Activated T-cell treated with anti-CD3 and anti-CD28 coated beads, Interleukin-2, amount 50 U/mL, for 1 hour (primary cell): ENCODE measurements around the gene LOXL3.
A peak's percentile ranks its signal among the peaks of the same experiment; 100 is the strongest.

ENCODE experiments used
- DNase-seq: peaks from one replicate; pipeline ENCODE4 v3.0.0-alpha.2; 2020

LOXL3 gene

DNA sequence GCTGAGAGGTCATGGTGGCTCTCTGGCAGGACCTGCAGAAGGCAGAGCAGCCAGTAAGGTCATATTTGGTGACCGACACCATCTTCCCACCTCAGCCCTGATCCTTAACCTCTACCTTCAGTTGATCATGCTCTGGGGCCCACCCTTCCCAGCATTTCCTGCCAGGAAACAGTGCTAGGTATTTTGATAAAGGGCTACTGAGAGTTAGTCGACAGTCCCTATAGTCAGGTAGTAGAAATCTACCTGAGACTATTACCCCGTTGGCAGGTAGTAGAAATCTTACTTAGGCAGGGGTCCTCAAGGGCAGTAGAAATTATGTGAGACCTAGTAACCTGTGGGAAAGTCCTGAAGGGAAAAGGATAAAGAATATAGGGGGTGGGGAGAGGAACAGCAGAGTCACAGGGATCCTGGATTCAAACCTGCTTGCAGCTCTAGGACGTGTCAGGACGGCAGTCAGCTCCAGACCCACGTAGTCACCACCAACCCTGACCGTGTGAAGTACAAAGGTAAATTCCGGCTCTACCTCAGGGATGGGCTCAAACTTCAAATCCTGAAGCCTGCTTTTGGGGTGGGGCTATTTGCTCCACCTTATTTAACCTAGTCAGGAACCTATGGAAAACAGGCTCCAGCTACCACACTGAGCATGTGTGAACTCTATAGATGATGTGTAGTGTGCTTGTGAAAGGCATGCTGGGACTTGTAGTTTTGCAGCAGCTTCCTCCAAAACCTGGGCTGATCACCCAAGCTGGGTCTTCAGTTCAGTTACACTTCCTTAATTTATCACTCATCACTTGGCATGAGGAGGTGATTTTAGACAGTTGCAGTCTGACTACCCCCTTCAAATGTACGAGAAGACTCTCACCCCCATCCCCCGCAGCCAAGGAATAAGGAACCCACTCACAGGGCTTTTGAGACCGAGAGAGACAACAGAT, 27.8 kb downstream of the LOXL3 start, which contains the start of gene DQX1:
Gene DQX1, minus strand, starts transcription at position 515 of the 932 bp plus-strand sequence. Its CDS starts 502 bp downstream, at position 13.
- no peak for DNase-seq

DNA sequence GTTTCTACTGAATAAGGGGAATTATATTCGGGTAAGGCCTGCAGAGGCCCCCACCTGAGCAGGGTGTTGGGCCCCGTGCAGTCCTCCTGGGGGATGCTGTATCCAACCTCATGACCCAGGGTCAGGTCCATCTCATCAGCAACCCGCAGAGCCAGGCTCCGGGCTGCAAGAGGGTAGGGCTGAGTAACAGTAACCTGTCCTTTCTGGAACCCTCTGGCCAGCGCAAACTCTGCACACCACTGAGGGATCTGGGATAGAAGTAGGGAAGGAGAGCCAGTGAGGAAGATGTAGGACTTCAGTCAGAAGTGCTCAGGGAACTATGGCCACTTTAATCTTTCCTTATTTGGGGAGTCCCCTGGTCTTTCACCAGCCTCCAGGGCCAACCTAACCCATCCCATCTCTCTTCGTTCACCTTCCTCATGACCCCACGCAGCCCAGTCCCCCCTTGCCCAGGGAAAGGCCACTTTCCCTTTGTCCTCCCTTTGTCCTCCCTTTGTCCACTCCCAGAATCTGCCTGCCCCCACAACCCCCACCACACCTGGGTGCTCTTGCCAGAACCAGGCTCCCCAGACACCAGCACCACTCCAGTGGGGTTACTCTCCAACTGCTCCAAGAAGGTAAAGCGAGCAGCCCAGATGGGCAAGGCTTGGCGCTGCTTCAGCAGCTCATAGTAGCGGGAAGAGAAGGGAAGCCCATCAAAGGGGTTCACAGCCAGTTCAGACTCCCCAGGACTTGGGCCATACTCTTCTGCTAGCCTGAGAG, 28.6 kb downstream of the LOXL3 start:
- DNase-seq = no peak

DNA sequence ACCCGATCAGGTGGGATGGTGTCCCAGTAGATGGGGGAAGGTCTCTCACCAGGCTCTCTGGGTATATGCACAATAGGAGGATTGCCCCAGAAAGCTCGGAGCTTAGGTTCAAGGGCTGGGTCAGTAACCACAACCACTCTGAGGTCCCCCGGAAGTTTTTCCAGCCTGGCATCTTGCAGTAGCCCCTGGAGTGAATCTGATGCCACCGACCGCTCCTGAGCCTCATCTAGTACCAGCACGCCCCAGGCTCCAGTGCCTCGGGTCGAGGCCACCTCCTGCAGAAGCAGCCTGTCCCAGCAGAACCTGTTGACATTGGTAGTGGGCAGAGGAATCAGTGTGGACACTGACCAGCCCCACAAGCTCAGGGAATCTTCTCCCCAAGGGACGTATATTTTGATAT, 29.7 kb downstream of the LOXL3 start:
- DNase-seq = no peak

DNA sequence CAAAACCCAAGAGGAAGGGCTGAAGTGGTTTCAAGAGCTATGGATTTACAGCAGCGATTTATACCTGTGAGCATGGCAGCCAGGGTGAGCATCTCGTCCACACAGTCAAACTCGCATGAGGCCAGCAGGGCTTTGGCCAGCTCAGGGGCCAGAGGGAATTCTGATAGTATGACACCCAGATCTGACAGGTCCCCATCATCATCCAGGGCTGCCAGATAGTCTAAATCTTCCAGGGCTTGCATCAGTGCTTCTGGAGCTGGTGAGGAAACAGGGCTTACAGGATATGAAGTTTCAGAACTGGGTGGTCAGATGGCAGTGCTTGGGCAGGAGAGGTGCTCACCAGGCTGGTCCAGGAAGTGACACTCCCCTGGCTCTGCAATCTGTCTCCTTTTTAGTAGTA, 31.2 kb downstream of the LOXL3 start:
- DNase-seq = no peak

DNA sequence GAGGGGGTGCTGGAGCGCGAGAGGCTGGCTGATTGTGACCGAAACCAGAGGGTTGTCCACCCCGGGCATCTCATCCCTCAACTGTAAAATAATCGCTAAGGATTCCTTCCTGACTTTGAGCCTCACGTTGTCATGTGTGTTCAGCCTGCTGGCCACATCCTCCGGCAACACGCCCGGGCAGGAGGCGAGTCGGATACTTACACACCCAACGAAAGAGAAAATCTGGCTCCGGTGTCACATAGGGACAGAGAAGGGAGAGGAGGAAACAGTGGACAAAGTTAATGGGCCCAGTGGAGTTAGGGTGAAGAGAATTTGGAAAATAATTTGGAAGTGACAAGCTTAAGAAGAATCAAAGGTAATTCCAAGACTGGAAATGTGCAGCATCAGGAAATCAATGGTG, 37.1 kb downstream of the LOXL3 start:
- no peak for DNase-seq

DNA sequence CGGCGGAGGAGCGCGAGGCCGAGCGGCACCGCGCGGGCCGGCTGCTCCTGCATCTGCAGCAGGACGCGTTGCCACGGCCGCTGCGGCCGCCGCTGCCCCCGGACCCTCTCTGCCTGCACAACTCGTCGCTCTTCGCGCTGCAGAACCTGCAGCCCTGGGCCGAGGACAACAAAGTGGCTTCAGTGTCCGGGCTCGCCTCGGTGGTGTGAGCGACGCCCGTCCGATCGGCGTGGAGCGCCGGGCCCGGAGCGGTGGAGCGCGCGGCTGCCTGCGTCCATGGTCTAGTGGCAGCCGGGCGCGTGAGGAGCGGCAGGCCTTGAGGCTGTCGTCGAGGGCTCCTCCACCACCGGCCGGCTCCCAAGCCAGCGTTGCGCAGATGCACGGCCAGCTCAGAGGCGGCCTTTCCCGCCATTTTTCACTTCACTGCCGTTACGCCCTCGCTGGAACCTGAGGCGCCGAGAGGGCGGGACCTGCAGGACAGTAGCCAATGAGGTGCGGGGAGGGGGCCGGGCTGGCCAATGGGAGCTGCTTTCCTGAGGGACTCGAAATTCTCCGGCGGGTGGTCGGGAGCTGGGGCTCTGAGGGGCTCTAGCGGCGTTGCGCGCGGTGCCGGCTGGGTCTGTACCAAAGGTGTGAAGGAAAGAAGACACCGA, 37.6 kb downstream of the LOXL3 start:
- DNase-seq = peak; percentile 81

DNA sequence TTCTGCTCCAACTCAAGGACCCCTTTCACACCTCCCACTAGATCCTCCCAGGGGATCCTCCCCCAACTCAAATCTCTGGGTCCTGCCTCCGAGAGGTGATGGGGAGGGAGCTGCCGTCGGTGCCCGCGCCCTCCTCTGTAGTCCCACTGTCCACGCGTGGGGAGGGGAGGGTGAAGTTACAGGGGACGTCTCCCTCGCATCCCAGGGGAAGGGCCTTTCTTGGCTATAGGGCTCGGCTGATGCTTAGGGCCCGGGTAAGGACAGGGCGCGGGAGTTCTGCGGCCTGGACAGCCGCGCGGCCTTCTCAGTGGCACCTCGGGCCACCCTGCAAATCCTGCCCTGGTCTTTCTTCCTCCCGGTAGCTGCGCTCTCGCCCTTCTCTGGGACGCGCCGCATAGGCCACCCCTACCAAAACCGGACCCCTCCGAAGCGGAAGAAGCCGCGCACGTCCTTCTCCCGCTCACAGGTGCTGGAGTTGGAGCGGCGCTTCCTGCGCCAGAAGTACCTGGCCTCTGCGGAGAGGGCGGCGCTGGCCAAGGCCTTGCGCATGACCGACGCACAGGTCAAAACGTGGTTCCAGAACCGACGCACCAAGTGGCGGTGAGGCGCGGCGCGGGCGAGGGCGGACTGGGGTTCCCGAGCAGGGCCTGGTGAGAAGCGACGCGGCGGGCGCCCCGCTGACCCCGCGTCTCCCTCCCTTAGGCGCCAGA, 38.3 kb downstream of the LOXL3 start:
- DNase-seq = no peak

DNA sequence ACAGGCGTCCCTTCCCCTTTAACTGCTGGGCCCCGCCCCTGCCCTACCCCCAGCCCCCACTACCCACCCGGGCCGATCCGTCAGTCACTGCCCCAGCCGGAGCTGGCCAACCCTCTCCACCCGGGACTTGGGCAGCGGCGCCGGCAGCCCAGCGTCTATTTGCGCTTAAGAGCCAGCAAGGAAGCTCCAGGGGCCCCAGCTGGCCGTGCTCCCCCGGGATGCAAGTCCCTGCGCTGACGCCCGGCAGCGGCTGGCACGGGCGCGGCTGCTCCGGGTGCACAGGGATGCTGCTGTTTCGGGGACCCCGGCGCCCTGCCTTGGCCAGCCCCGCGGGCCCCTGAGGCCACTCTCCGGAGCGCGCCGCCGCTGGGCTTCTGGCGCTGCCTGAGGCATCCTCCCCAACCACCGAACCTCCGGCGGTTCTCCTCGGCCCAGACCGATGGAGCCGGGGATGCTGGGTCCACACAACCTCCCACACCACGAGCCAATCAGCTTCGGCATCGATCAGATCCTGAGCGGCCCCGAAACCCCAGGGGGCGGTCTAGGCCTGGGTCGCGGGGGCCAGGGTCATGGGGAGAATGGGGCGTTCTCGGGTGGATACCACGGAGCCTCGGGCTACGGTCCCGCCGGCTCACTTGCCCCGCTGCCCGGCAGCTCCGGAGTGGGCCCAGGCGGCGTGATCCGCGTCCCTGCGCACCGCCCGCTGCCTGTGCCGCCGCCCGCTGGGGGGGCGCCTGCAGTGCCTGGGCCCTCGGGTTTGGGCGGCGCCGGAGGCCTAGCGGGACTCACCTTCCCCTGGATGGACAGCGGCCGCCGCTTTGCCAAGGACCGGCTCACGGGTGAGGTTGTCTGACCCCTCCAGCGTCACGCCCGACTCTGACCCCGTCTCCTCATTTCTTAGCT, 39.1 kb downstream of the LOXL3 start, which contains the start of gene TLX2:
Gene TLX2, plus strand, starts transcription at position 83 of the 903 bp plus-strand sequence. Its CDS starts 357 bp downstream, at position 440.
- DNase-seq = peak; percentile 45

DNA sequence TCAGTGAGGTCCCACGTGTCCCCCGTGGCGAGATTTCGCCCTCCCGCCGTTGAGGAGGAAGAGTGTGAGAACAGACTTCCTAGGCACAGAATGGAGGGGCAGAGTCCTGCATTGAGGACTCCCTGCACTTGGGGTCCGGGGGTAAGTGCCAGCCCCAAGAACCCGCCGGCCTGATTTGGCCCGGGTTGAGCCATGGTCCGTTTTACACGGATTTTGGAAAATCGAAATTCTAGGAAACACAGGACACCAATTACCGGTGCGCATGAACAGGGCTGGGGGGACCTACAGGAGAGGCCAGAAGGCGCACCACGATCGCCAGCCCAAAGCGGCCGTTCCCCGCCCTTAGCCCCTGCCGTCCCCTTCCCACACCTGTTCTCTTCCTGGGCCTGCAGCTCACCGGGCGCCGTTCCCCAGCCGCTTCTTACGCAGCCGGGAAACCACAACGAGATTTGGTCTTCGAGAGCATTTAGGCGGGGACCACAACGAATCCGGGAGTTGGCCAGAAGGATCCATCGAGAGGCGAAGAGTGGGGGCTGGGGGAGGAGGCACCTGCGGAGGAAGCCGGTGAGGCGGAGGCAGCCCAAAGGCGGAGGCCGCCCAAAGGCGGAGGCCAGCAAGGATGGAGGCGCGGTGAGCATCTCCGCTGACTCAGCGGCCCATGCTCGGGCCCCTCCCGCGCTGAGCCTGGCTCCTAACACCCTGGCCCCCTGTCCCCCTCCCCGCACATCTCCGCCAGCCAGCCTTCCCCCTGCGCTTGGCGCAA, 40.0 kb downstream of the LOXL3 start:
- DNase-seq = peak; percentile 49

DNA sequence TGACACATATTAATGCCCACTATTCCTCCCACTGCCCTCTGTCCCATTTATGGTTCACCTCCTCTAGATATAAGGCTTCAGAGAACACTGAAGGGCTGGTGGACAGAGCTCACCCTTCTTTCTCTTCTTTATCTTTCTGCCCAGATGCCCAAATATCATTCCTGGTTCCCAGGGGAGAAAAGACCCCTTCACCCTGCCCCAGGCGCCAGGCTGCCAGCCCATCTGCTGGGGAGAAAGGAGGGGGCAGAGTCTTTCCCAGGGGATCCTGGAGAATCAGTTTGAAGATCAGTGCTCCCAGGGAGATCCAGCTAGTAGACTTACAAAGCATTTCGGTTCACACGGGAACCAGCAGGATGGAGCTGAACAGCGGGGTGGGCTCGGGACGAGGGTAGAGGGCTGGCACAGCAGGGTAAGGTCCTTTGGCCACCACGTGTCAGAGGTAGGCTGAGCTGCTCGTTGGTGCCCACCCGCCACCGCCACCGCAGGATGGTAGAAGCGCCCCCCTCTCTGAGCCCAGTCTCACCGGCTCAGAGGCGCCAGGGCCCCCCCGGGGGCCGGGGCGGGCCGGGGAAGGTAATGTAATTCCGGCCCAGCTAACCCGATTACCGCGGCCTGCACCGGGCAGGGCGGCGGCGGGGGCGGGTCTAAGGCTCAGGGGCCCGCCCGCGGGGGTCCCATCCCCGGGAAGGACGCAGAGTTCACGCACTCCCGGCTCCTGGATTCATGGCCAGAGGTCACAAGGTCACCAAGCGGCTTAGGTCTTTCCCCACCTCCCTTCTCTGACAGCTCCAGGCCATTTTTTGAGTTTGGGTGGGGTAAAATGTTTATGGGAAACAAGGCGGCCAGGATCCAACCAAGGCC, 40.8 kb downstream of the LOXL3 start:
- DNase-seq = no peak

DNA sequence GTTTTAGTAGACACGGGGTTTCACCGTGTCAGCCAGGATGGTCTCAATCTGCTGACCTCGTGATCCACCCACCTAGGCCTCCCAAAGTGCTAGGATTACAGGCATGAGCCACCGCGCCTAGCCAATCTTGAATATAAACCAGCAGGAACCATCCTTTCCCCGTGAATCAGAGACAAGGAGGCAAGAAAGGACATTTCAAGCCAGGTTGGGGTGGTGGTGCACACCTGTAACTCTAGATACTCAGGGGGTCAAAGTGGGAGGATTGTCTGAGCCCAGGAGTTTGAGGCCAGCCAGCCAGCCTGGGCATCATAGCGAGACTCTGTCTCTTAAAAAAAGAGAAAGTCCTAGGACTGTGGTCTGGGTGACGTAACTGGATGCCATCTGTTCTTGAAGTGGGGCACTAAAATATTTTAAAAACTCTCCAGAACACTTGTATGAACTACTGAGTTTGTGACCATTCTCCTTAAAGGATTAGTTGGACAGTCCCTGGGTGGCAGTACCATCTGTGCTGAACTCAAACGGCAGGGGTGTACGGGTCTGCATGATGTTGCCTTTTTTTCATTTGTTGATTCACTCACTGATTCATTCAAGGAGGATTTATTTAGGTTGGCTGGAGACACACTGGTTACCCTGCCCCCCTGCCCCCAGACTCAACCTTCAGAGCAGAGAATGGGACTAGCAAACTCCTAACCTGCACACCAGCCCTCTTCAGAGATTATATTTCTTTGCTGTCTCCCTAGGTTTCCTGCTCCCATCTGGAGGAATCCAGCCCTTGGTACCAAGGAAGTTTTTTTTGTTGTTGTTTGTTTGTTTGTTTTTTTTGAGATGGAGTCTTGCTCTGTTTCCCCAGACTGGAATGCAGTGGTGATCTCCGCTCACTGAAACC, 42.4 kb downstream of the LOXL3 start:
- DNase-seq = no peak

DNA sequence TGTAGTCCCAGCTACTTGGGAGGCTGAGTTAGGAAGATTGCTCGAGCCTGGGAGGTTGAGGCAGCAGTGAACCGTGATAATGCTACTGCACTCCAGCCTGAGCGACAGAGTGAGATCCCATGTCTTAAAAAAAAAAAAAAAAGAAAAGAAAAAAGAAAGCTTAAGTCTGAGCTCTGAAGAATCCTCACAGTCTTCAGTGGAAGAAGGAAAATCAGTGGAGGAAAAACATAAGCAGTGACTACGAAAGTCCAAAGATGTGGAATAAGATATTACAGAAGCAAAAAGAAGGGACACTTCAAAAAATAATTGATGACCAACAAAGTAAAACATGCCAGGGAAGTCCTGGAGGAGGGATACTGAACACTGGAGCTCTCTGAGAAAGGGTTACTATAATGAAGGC, 43.5 kb downstream of the LOXL3 start:
- DNase-seq = no peak

DNA sequence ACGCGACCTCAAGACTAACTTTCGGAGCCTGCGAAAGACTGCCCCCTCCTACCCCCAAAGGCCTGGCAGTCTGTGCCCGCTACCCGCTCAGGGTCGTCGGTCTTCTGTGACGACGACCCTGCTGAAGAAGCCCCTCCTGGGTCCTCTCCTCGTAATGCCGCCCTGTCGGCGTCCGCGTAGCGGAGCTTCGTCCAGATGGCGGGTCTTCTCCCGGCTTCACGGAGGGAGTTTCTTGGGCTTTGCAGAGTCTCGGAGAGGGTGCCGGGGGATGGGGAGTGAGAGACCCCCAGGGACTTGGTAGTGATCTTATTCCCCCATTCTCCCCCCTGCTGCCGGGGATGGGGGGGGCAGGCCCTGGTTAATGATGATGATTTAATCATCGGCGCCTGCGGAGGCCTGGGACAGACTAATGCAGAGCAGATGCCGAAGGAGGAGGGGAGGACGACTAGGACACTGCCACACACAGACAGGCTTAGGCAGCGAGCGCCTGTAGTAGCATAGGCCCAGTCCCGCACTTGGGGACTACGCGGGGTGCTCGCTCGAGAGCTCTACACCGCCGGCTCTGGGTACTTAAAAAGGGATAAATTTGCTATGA, 45.7 kb downstream of the LOXL3 start:
- no peak for DNase-seq

DNA sequence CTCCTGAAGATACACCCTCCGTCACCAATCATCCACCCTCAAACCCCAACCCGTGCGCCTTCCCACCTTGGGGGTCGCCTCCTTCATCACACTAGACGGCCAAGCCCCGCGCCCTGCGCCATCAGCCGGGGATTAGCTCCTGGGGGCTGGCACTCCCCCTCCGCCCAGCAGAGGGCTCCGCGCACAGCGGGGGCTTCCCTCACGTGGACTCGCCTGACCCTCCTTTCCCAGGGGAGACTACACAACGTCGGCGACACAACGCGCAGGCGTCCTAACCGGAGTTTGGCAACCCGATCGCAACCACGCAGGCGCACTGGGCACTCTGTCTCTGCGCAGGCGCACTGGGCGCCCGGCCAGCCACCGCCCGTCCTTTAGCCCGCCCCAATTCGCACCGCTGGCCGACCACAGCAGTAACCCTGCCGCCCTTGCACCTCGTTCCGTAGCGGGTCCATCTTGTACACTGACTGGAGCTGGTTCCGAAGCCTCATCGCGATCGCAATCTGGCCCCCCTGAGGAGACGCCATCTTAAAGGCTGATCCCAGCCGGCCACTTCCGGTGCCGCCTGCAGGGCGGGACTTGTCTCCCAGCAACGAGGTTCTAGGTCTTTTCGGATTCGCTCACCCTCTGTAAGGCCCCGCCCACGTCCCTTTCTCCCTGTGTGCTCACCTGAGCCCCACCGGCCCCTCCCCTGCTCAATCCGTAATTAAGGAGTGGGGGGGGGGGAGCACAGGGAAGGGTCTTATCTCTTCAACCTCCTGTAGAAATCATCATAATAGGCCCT, 46.4 kb downstream of the LOXL3 start, which contains the start of gene PCGF1:
Gene PCGF1, minus strand, starts transcription at position 551 of the 781 bp plus-strand sequence. Its CDS starts 27 bp downstream, at position 524.
- DNase-seq = peak; percentile 99

DNA sequence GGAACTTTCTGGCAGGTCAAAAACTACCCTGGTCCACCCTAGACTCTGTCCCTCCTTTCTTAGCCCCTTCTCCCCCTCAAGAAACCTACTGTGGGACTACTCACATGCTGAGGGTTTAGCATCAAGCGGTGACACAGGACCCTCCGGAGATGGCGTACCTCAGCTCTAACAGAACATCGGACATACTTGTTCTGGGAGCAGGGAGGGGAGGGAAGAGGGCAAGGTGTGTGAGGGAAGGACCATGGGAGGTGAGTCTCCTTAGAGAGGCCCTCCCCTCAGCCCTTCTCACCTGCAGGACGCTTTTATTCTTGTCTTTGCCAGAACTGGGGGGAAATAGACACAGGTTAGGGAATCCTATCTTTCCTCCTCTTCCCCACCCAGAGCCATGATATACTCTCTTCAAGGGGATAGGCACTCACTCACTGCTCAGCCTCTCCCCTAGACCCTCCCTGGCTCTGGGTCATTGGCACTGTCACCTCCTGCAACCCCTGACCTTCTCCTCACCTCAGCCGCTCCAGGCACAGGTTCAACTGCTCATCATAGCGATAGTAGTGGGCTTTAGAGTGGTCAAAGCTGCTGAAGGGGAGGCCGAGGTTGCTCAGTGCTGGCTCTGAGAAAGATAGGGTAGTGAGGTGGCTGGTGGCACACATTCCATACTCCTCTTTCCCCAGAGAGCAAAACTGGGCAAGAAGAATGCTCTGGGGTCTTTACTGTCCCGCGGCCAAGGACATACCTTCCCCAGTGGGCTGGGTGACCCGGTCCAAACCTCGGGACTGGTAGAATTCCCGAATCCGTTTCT, 48.1 kb downstream of the LOXL3 start:
- no peak for DNase-seq

DNA sequence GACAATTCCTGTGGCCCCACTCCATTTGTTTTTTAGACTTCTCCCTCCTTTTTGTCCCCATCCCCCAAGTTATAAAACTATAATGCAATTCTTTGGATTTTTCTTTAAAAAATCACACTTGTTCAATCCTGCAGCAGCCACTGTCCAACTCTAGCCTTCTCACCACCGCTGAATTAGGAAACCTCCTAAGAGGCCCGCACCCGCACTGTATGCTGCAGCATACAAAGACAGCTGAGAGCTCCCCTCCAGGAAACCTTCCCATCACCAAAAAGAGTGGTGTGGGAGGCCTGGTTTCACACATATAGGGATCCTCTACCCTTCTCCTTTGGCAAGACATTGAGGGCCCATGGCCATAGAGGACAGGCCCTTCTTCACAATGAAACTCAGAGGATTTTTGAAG, 49.2 kb downstream of the LOXL3 start:
- DNase-seq = no peak
